ENCODE measurements around the gene ENO1.

Gene ENO1

DNA sequence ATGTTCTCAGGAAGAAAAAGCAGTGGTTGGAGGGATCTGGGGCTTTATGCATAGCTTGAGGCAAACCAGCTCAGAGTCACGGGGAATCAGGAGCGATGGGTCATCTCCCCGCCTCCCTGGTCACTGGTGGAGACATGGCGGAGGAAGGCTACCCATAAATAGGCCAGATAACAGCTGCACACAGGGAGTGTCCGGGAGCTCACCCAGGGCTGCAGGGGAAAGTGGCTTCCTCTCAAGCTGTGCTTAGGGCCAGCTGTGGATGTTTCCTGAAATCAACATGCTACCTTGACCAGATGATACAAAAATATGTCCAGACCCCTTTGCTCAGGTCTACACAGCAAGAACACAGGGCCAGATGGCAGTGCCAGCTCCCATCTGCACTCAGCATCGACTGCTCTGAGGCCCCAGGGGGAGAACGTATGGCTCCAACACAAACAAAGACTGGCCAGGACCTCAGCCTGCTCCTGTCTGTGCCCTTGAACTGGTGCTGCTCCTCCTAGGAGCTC is 33.9 kb downstream of the ENO1 start:
- Histone ChIP-seq H3K4me2 (ENCODE audit: low read length) (no peak overlapping the region), H3F3A (ENCODE audit: insufficient read depth, low read length) (no peaks in the 10 kb centered on the region), H3K36me3 (ENCODE audit: insufficient read depth, low read length) (no peaks in the 10 kb centered on the region; the same call in 1 of the 2 replicates), H3K9me3 (ENCODE audit: low read length) (peaks cover 9% of the 10 kb centered on the region; the same call in 1 of the 2 replicates), H3K79me2 (ENCODE audit: insufficient read depth, low read length) (no peaks in the 10 kb centered on the region), H3K27ac (ENCODE audit: low read depth, low read length, poor library complexity, severe bottlenecking) (no peak overlapping the region), H3K4me1 (ENCODE audit: insufficient read depth, low read length, severe bottlenecking) (no peaks in the 10 kb centered on the region), H4K20me1 (ENCODE audit: insufficient read depth, low read length) (no peaks in the 10 kb centered on the region), H2AFZ (ENCODE audit: low read length) (no peak overlapping the region), H3K27me3 (ENCODE audit: insufficient read depth, low read length) (peaks cover 8% of the 10 kb centered on the region; the same call in 1 of the 2 replicates), H3K9me2 (ENCODE audit: low read depth, low read length) (no peaks in the 10 kb centered on the region), H3K4me3 (ENCODE audit: low read depth, low read length, poor library complexity, severe bottlenecking) (no peak overlapping the region), H3K9ac (ENCODE audit: low read length) (no peak overlapping the region)
- TF ChIP-seq EZH2 (IDR thresholded peaks at IDR 0.05; ENCODE audit: borderline replicate concordance, low read length): no peak
- TF ChIP-seq, protein P1, sequence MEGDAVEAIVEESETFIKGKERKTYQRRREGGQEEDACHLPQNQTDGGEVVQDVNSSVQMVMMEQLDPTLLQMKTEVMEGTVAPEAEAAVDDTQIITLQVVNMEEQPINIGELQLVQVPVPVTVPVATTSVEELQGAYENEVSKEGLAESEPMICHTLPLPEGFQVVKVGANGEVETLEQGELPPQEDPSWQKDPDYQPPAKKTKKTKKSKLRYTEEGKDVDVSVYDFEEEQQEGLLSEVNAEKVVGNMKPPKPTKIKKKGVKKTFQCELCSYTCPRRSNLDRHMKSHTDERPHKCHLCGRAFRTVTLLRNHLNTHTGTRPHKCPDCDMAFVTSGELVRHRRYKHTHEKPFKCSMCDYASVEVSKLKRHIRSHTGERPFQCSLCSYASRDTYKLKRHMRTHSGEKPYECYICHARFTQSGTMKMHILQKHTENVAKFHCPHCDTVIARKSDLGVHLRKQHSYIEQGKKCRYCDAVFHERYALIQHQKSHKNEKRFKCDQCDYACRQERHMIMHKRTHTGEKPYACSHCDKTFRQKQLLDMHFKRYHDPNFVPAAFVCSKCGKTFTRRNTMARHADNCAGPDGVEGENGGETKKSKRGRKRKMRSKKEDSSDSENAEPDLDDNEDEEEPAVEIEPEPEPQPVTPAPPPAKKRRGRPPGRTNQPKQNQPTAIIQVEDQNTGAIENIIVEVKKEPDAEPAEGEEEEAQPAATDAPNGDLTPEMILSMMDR (IDR thresholded peaks at IDR 0.05; ENCODE audit: low read length): no peak

DNA sequence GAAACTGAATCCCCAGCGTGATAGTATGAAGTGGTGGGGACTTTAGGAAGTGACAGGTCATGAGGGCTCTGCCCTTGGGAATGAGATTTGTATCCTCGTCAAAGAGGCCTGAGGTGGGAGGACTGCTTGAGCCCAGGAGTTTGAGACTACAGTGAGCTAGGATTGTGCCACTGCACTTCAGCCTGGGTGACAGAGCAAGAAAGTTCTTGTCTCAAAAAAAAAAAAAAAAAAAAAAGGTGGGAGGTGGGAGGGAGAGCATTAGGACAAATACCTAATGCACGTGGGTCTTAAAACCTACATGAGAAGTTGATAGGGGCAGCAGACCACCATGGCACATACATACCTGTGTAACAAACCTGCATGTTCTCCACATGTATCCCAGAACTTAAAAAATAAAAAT is 37.1 kb downstream of the ENO1 start:
- H3K79me2 ChIP-seq (ENCODE audit: insufficient read depth, low read length): no peaks in the 10 kb centered on the region
- no peaks in the 10 kb centered on the region for H3K4me1 ChIP-seq (ENCODE audit: insufficient read depth, low read length, severe bottlenecking)
- H2AFZ ChIP-seq (ENCODE audit: low read length): no peak overlapping the region
- no peak overlapping the region for H3K4me2 ChIP-seq (ENCODE audit: low read length)
- no peak overlapping the region for H3K4me3 ChIP-seq (ENCODE audit: low read depth, low read length, poor library complexity, severe bottlenecking)
- H3F3A ChIP-seq (ENCODE audit: insufficient read depth, low read length): no peaks in the 10 kb centered on the region
- no peak overlapping the region for H3K27ac ChIP-seq (ENCODE audit: low read depth, low read length, poor library complexity, severe bottlenecking)
- H3K9me3 ChIP-seq (ENCODE audit: low read length): peaks cover 9% of the 10 kb centered on the region; the same call in 1 of the 2 replicates
- H3K27me3 ChIP-seq (ENCODE audit: insufficient read depth, low read length): peaks cover 8% of the 10 kb centered on the region; the same call in 1 of the 2 replicates
- H3K9ac ChIP-seq (ENCODE audit: low read length): no peak overlapping the region
- TF ChIP-seq, protein P1 (IDR thresholded peaks at IDR 0.05; ENCODE audit: low read length): no peak
- TF ChIP-seq EZH2 (IDR thresholded peaks at IDR 0.05; ENCODE audit: borderline replicate concordance, low read length): no peak
- H3K36me3 ChIP-seq (ENCODE audit: insufficient read depth, low read length): no peaks in the 10 kb centered on the region; the same call in 1 of the 2 replicates
- H4K20me1 ChIP-seq (ENCODE audit: insufficient read depth, low read length): no peaks in the 10 kb centered on the region
- no peaks in the 10 kb centered on the region for H3K9me2 ChIP-seq (ENCODE audit: low read depth, low read length)

DNA sequence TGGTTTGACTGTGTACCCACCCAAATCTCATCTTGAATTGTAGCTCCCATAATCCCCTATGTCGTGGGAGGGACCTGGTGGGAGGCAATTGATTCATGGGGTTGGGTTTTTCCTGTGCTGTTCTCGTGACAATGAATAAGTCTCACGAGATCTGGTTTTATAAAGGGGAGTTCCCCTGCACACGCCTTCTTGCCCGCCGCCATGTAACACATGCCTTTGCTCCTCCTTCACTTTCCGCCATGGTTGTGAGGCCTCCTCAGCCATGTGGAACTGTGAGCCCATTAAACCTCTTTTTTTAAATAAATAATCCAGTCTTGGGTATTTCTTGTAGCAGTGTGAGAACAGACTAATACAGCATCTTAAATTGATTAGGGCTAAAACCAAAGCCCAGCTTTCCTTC is 38.5 kb downstream of the ENO1 start:
- no peaks in the 10 kb centered on the region for H3F3A ChIP-seq (ENCODE audit: insufficient read depth, low read length)
- H3K9me3 ChIP-seq (ENCODE audit: low read length): peaks cover 9% of the 10 kb centered on the region; the same call in 1 of the 2 replicates
- H3K79me2 ChIP-seq (ENCODE audit: insufficient read depth, low read length): no peaks in the 10 kb centered on the region
- H3K4me2 ChIP-seq (ENCODE audit: low read length): no peak overlapping the region
- H3K4me1 ChIP-seq (ENCODE audit: insufficient read depth, low read length, severe bottlenecking): no peaks in the 10 kb centered on the region
- no peak overlapping the region for H3K27ac ChIP-seq (ENCODE audit: low read depth, low read length, poor library complexity, severe bottlenecking)
- no peak overlapping the region for H2AFZ ChIP-seq (ENCODE audit: low read length)
- TF ChIP-seq, protein P1 (IDR thresholded peaks at IDR 0.05; ENCODE audit: low read length): no peak
- TF ChIP-seq EZH2 (IDR thresholded peaks at IDR 0.05; ENCODE audit: borderline replicate concordance, low read length): no peak
- H3K9me2 ChIP-seq (ENCODE audit: low read depth, low read length): no peaks in the 10 kb centered on the region
- no peaks in the 10 kb centered on the region; the same call in 1 of the 2 replicates for H3K36me3 ChIP-seq (ENCODE audit: insufficient read depth, low read length)
- H3K9ac ChIP-seq (ENCODE audit: low read length): no peak overlapping the region
- no peaks in the 10 kb centered on the region for H4K20me1 ChIP-seq (ENCODE audit: insufficient read depth, low read length)
- H3K4me3 ChIP-seq (ENCODE audit: low read depth, low read length, poor library complexity, severe bottlenecking): no peak overlapping the region
- peaks cover 8% of the 10 kb centered on the region; the same call in 1 of the 2 replicates for H3K27me3 ChIP-seq (ENCODE audit: insufficient read depth, low read length)

Data from OCI-LY1 (cell line).